Measurements from ENCODE around the gene SSX4B.
"Not testable (repeated sequence)": the region's sequence is repeated elsewhere in the genome, so short reads cannot be mapped to it uniquely, and the experiment has no call there.

The SSX4B gene

GRCh38 chrX:48411860-48412259 lies at the start of gene SSX4B:
Gene SSX4B, minus strand, starts transcription at chrX:48411960. Its CDS starts 588 bp downstream, at chrX:48411372.
- DNase-seq = not testable (repeated sequence)

GRCh38 chrX:48460606-48461005 lies 48.8 kb upstream of the SSX4B start:
- TF ChIP-seq GATA1 (IDR thresholded peaks at IDR 0.05; ENCODE audit: low read depth, low read length) = no peak
- no peak for TF ChIP-seq POLR2A (IDR thresholded peaks at IDR 0.05; ENCODE audit: low read length)
- no peak for DNase-seq

- no peak for TF ChIP-seq POLR2A (IDR thresholded peaks at IDR 0.05; ENCODE audit: low read length)
- no peak for TF ChIP-seq GATA1 (IDR thresholded peaks at IDR 0.05; ENCODE audit: low read depth, low read length)
- no peak for DNase-seq
Measured at GRCh38 chrX:48460031-48460430, 48.3 kb upstream of the SSX4B start.

- TF ChIP-seq GATA1 (IDR thresholded peaks at IDR 0.05; ENCODE audit: low read depth, low read length) = no peak
- no peak for TF ChIP-seq POLR2A (IDR thresholded peaks at IDR 0.05; ENCODE audit: low read length)
- DNase-seq = no peak
Measured at GRCh38 chrX:48459483-48459882, 47.7 kb upstream of the SSX4B start.

GRCh38 chrX:48458711-48459110 lies 47.0 kb upstream of the SSX4B start:
- TF ChIP-seq GATA1 (IDR thresholded peaks at IDR 0.05; ENCODE audit: low read depth, low read length) = no peak
- no peak for TF ChIP-seq POLR2A (IDR thresholded peaks at IDR 0.05; ENCODE audit: low read length)
- no peak for DNase-seq

GRCh38 chrX:48456628-48457331 lies 45.0 kb upstream of the SSX4B start:
- TF ChIP-seq POLR2A (IDR thresholded peaks at IDR 0.05; ENCODE audit: low read length) = no peak
- TF ChIP-seq GATA1 (IDR thresholded peaks at IDR 0.05; ENCODE audit: low read depth, low read length) = no peak
- DNase-seq = no peak

GRCh38 chrX:48451708-48452107 lies 39.9 kb upstream of the SSX4B start:
- DNase-seq = peak; percentile 31 to 72
- TF ChIP-seq GATA1 (IDR thresholded peaks at IDR 0.05; ENCODE audit: low read depth, low read length) = no peak
- TF ChIP-seq POLR2A (IDR thresholded peaks at IDR 0.05; ENCODE audit: low read length) = no peak

GRCh38 chrX:48450076-48450475 lies 38.3 kb upstream of the SSX4B start:
- TF ChIP-seq POLR2A (IDR thresholded peaks at IDR 0.05; ENCODE audit: low read length) (no peak), GATA1 (IDR thresholded peaks at IDR 0.05; ENCODE audit: low read depth, low read length) (no peak)
- no peak for DNase-seq

GRCh38 chrX:48447201-48447600 lies 35.4 kb upstream of the SSX4B start:
- not testable (repeated sequence) for DNase-seq

GRCh38 chrX:48433713-48434112 lies 22.0 kb upstream of the SSX4B start:
- not testable (repeated sequence) for DNase-seq

- not testable (repeated sequence) for DNase-seq
Measured at GRCh38 chrX:48430166-48430565, 18.4 kb upstream of the SSX4B start.

GRCh38 chrX:48429606-48430005 lies 17.8 kb upstream of the SSX4B start:
- not testable (repeated sequence) for DNase-seq

- not testable (repeated sequence) for DNase-seq
Measured at GRCh38 chrX:48427027-48427716, 15.4 kb upstream of the SSX4B start.

- DNase-seq = not testable (repeated sequence)
Measured at GRCh38 chrX:48397825-48398224, 13.9 kb downstream of the SSX4B start.

GRCh38 chrX:48396931-48397330 lies 14.8 kb downstream of the SSX4B start:
- not testable (repeated sequence) for DNase-seq

GRCh38 chrX:48383239-48383638 lies 28.5 kb downstream of the SSX4B start, which contains the start of gene SSX4:
Gene SSX4, plus strand, starts transcription at chrX:48383539. Its CDS starts 515 bp downstream, at chrX:48384054.
- not testable (repeated sequence) for DNase-seq

GRCh38 chrX:48370408-48370807 lies 41.4 kb downstream of the SSX4B start:
- not testable (repeated sequence) for DNase-seq

GRCh38 chrX:48367717-48368408 lies 43.9 kb downstream of the SSX4B start:
- DNase-seq = not testable (repeated sequence)

- not testable (repeated sequence) for DNase-seq
Measured at GRCh38 chrX:48359281-48359680, 52.5 kb downstream of the SSX4B start.

All from erythroblast (primary cell).